ENCODE measurements around the gene IL31RA.

Gene IL31RA

DNA sequence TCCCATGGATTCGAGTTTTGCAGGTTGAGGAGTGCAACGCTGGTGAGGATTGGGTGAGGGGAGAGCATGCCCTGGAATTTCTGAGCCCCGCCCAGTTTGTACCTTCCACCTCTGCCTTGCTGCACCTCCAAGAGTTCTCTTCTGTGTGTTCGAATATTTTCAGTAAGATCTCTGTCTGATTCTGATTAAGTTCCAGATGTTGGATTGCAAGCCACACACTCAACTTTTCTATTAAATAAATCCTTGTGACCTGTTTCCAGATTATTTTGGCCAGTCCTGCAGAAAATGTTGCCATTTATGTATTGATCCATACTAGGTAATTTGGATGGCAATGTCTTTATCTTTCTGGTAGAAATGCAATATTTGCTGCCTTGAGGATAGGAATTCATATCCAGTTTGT, 54.1 kb downstream of the IL31RA start:
- ATAC-seq, result no peak
- TF ChIP-seq RARB (CRISPR knock-in tag; IDR thresholded peaks at IDR 0.05) (no peak), ZC3H10 (CRISPR knock-in tag; IDR thresholded peaks at IDR 0.05) (no peak)
- TF ChIP-seq, protein P1, sequence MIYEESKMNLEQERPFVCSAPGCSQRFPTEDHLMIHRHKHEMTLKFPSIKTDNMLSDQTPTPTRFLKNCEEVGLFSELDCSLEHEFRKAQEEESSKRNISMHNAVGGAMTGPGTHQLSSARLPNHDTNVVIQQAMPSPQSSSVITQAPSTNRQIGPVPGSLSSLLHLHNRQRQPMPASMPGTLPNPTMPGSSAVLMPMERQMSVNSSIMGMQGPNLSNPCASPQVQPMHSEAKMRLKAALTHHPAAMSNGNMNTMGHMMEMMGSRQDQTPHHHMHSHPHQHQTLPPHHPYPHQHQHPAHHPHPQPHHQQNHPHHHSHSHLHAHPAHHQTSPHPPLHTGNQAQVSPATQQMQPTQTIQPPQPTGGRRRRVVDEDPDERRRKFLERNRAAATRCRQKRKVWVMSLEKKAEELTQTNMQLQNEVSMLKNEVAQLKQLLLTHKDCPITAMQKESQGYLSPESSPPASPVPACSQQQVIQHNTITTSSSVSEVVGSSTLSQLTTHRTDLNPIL (CRISPR knock-in tag; IDR thresholded peaks at IDR 0.05; ENCODE audit: low read depth), result no peak

- TF ChIP-seq SNAI2 (CRISPR knock-in tag; IDR thresholded peaks at IDR 0.05) (no peak), TCF4 (CRISPR knock-in tag; IDR thresholded peaks at IDR 0.05; ENCODE audit: borderline replicate concordance) (no peak), OSR1 (CRISPR knock-in tag; IDR thresholded peaks at IDR 0.05) (no peak), TSHZ2 (CRISPR knock-in tag; IDR thresholded peaks at IDR 0.05) (no peak), PATZ1 (CRISPR knock-in tag; IDR thresholded peaks at IDR 0.05; ENCODE audit: borderline replicate concordance) (no peak), CSRNP3 (CRISPR knock-in tag; IDR thresholded peaks at IDR 0.05) (no peak), ESRRG (CRISPR knock-in tag; IDR thresholded peaks at IDR 0.05) (no peak), ZNF565 (CRISPR knock-in tag; conservative IDR thresholded peaks at IDR 0.05; ENCODE audit: low read depth) (no peak), BACH2 (CRISPR knock-in tag; IDR thresholded peaks at IDR 0.05; ENCODE audit: borderline replicate concordance) (no peak), ZNF8 (CRISPR knock-in tag; IDR thresholded peaks at IDR 0.05) (no peak), ISL1 (CRISPR knock-in tag; IDR thresholded peaks at IDR 0.05) (no peak), GLIS3 (CRISPR knock-in tag; IDR thresholded peaks at IDR 0.05) (no peak), RARB (CRISPR knock-in tag; IDR thresholded peaks at IDR 0.05) (no peak), TOX (CRISPR knock-in tag; IDR thresholded peaks at IDR 0.05; ENCODE audit: borderline replicate concordance) (no peak), ZFP3 (CRISPR knock-in tag; IDR thresholded peaks at IDR 0.05) (no peak), ZNF70 (CRISPR knock-in tag; IDR thresholded peaks at IDR 0.05) (no peak)
- TF ChIP-seq, protein P2, sequence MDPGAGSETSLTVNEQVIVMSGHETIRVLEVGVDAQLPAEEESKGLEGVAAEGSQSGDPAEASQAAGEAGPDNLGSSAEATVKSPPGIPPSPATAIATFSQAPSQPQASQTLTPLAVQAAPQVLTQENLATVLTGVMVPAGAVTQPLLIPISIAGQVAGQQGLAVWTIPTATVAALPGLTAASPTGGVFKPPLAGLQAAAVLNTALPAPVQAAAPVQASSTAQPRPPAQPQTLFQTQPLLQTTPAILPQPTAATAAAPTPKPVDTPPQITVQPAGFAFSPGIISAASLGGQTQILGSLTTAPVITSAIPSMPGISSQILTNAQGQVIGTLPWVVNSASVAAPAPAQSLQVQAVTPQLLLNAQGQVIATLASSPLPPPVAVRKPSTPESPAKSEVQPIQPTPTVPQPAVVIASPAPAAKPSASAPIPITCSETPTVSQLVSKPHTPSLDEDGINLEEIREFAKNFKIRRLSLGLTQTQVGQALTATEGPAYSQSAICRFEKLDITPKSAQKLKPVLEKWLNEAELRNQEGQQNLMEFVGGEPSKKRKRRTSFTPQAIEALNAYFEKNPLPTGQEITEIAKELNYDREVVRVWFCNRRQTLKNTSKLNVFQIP (CRISPR knock-in tag; IDR thresholded peaks at IDR 0.05; ENCODE audit: borderline replicate concordance, low read depth), result no peak
- TF ChIP-seq, protein P1 (CRISPR knock-in tag; IDR thresholded peaks at IDR 0.05; ENCODE audit: low read depth), result no peak
- ATAC-seq, result no peak
Measured at GRCh38 chr5:55907927-55908326, 56.8 kb downstream of the IL31RA start.

GRCh38 chr5:55908804-55909203, 57.6 kb downstream of the IL31RA start:
- ATAC-seq, result no peak
- no peak for TF ChIP-seq TSHZ2 (CRISPR knock-in tag; IDR thresholded peaks at IDR 0.05)
- TF ChIP-seq ZFP3 (CRISPR knock-in tag; IDR thresholded peaks at IDR 0.05), result no peak
- TF ChIP-seq, protein P2 (CRISPR knock-in tag; IDR thresholded peaks at IDR 0.05; ENCODE audit: borderline replicate concordance, low read depth), result no peak
- TF ChIP-seq OSR1 (CRISPR knock-in tag; IDR thresholded peaks at IDR 0.05), result no peak
- TF ChIP-seq CSRNP3 (CRISPR knock-in tag; IDR thresholded peaks at IDR 0.05), result no peak
- TF ChIP-seq ZNF70 (CRISPR knock-in tag; IDR thresholded peaks at IDR 0.05), result no peak
- TF ChIP-seq ISL1 (CRISPR knock-in tag; IDR thresholded peaks at IDR 0.05), result no peak
- TF ChIP-seq PPARA (CRISPR knock-in tag; IDR thresholded peaks at IDR 0.05; ENCODE audit: borderline replicate concordance), result no peak
- TF ChIP-seq RARB (CRISPR knock-in tag; IDR thresholded peaks at IDR 0.05), result no peak
- no peak for TF ChIP-seq ESRRG (CRISPR knock-in tag; IDR thresholded peaks at IDR 0.05)
